NOMO-1 treated with dmso at 0.1 percent for 144 hours (cell line): ENCODE data around the gene FRMD3.
"Not testable (repeated sequence)": the region's sequence is repeated elsewhere in the genome, so short reads cannot be mapped to it uniquely, and the experiment has no call there.

Experiments
- DNase-seq: peaks from one replicate; lab custom pipeline; 2025; ENCODE audit not compliant: unreplicated experiment; lab: John Stamatoyannopoulos, UW

Gene FRMD3

GRCh38 chr9:83401328-83401900 is 136.8 kb downstream of the FRMD3 start:
- no peak for DNase-seq

GRCh38 chr9:83396813-83397212 is 141.4 kb downstream of the FRMD3 start:
- DNase-seq: no peak

GRCh38 chr9:83396342-83396741 is 141.9 kb downstream of the FRMD3 start:
- no peak for DNase-seq

- no peak for DNase-seq
Observed at GRCh38 chr9:83392228-83392627, 146.0 kb downstream of the FRMD3 start.

GRCh38 chr9:83388346-83388745 is 149.9 kb downstream of the FRMD3 start:
- DNase-seq: no peak

GRCh38 chr9:83387401-83388185 is 150.6 kb downstream of the FRMD3 start:
- DNase-seq: no peak

GRCh38 chr9:83385317-83385716 is 152.9 kb downstream of the FRMD3 start:
- DNase-seq: no peak

- no peak for DNase-seq
Observed at GRCh38 chr9:83384214-83384613, 154.0 kb downstream of the FRMD3 start.

- DNase-seq: no peak
Observed at GRCh38 chr9:83383034-83383433, 155.2 kb downstream of the FRMD3 start.

GRCh38 chr9:83382421-83382820 is 155.8 kb downstream of the FRMD3 start:
- no peak for DNase-seq

- no peak for DNase-seq
Observed at GRCh38 chr9:83379045-83379444, 159.2 kb downstream of the FRMD3 start.

GRCh38 chr9:83372957-83373356 is 165.2 kb downstream of the FRMD3 start:
- DNase-seq: no peak

GRCh38 chr9:83367326-83367725 is 170.9 kb downstream of the FRMD3 start:
- DNase-seq: no peak

GRCh38 chr9:83362341-83362995 is 175.7 kb downstream of the FRMD3 start:
- DNase-seq: no peak

GRCh38 chr9:83359039-83359438 is 179.2 kb downstream of the FRMD3 start:
- no peak for DNase-seq

- not testable (repeated sequence) for DNase-seq
Observed at GRCh38 chr9:83358493-83358892, 179.7 kb downstream of the FRMD3 start.

GRCh38 chr9:83355729-83356151 is 182.5 kb downstream of the FRMD3 start:
- DNase-seq: no peak

GRCh38 chr9:83355024-83355444 is 183.2 kb downstream of the FRMD3 start:
- DNase-seq: no peak

- DNase-seq: no peak
Observed at GRCh38 chr9:83349031-83349430, 189.2 kb downstream of the FRMD3 start.

- DNase-seq: no peak
Observed at GRCh38 chr9:83346655-83347420, 191.4 kb downstream of the FRMD3 start.

- no peak for DNase-seq
Observed at GRCh38 chr9:83343366-83343999, 194.7 kb downstream of the FRMD3 start.
